ACC112 (cell line): ENCODE measurements around the gene BIRC6.

Experiments used
- H2AFZ ChIP-seq: fragments of 200-600 bp; sonication (generic); one replicate; pipeline ENCODE4 v1.6.0; 2017; ENCODE audit warnings: antibody characterized with exemption, low read length; ENCODE audit not compliant: unreplicated experiment
- H3K27ac ChIP-seq: fragments of 200-600 bp; sonication (generic); 2 replicates; pipeline ENCODE4 v1.5.1; 2014; ENCODE audit warnings: low read depth, mild to moderate bottlenecking, antibody characterized with exemption, low read length, moderate library complexity
- H3K27me3 ChIP-seq: fragments of 200-600 bp; sonication (generic); 2 replicates; pipeline ENCODE4 v1.6.1; 2014; ENCODE audit warnings: mild to moderate bottlenecking, antibody characterized with exemption, low read length, moderate library complexity, mixed read lengths; ENCODE audit not compliant: insufficient read depth
- H3K36me3 ChIP-seq: fragments of 200-600 bp; sonication (generic); 2 replicates; pipeline ENCODE4 v1.6.1; 2016; ENCODE audit warnings: mild to moderate bottlenecking, antibody characterized with exemption, low read length, moderate library complexity, mixed read lengths; ENCODE audit not compliant: insufficient read depth
- H3K4me1 ChIP-seq: fragments of 200-600 bp; sonication (generic); one replicate; pipeline ENCODE4 v1.6.1; 2016; ENCODE audit warnings: low read length, mixed read lengths; ENCODE audit not compliant: insufficient read depth, unreplicated experiment, control insufficient read depth
- H3K4me3 ChIP-seq: fragments of 200-600 bp; sonication (generic); 2 replicates; pipeline ENCODE4 v1.5.1; 2014; ENCODE audit warnings: mild to moderate bottlenecking, low read depth, low read length
- H3K79me2 ChIP-seq: fragments of 200-600 bp; sonication (generic); one replicate; pipeline ENCODE4 v1.6.0; 2016; ENCODE audit warnings: low read length; ENCODE audit not compliant: control insufficient read depth, unreplicated experiment, insufficient read depth

Gene BIRC6

DNA sequence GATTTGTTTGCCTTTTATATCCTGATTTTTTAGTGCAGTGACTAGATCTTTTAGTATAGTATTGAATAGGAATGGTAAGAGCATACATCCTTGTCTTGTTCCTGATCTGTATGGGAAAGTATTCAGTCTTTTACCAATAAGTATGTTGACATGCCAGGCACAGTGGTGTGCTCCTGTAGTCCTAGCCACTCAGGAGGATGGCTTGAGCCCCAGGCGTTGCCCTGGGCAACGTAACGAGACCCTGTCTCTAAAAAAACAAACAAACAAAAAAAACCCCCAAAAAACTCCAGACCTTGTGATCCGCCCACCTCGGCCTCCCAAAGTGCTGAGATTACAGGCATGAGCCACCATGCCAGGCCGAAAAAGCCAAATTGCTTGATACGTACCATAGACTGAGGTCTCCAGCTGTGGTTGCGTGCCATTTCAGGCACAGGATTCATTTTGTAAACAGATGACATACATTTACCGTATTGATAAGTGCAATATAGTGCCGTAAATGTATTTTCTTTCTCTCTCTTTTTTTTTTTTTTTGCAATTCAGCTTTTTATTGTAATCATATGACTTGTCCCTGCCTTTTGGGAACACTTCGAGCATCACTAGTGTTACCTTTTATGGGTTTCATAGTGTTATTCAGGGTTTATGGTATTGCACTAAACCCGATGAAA lies 18.5 kb downstream of the BIRC6 start:
- Histone ChIP-seq H3K27me3 (no peaks in the 10 kb centered on the region), H3K27ac (no peak overlapping the region), H3K4me3 (no peak overlapping the region), H2AFZ (no peak overlapping the region), H3K79me2 (peaks cover 79% of the 10 kb centered on the region), H3K36me3 (0 out of 2 replicates have a peak, but pooled peaks cover 4% of the 10 kb centered on the region), H3K4me1 (peaks cover 19% of the 10 kb centered on the region)

DNA sequence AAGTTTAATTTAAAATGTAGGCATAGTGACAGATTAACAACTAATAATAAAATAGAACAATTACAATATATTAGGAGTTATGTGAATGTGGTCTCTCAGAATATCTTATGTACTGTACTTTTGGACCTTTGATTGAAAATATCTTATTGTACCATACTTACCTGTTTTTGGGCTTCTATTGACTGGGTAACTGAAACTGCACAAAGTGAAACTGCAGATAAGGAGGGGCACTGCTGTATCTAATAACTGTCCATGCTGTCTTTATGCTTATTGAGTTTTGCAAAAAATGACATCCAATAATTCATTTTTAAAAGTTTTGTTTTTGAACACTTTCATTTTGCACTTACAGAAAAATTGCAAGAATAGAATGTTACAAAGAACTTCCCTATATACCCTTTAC lies 19.9 kb downstream of the BIRC6 start:
- Histone ChIP-seq H3K36me3 (peaks cover 4% of the 10 kb centered on the region; the same call in 1 of the 2 replicates), H3K4me3 (no peak overlapping the region), H2AFZ (no peak overlapping the region), H3K27ac (no peak overlapping the region), H3K79me2 (peaks cover 74% of the 10 kb centered on the region), H3K4me1 (peaks cover 19% of the 10 kb centered on the region), H3K27me3 (no peaks in the 10 kb centered on the region)

DNA sequence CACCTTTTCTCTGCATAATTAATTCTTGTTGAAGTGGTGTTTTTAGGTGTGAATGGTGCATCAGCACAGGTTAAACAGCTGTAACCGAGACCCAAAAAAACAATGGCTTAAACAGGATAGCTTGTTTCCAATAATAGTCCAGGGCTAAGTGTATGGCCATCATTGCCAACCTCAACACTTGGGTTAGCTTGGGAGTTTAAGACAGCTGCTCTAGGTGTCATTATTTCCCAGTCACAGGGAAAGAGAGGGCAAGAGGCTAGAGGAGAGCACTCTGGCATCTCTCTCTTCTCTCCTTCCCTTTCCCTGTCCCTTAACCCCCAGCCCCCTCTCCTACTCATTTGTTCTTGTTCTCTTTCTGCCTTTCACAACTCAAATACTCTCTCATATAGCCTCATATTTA lies 21.1 kb downstream of the BIRC6 start:
- no peak overlapping the region for H3K27ac ChIP-seq
- H2AFZ ChIP-seq: no peak overlapping the region
- H3K27me3 ChIP-seq: no peaks in the 10 kb centered on the region
- H3K79me2 ChIP-seq: peaks cover 70% of the 10 kb centered on the region
- H3K4me3 ChIP-seq: no peak overlapping the region
- peaks cover 3% of the 10 kb centered on the region for H3K36me3 ChIP-seq
- H3K4me1 ChIP-seq: peaks cover 19% of the 10 kb centered on the region

DNA sequence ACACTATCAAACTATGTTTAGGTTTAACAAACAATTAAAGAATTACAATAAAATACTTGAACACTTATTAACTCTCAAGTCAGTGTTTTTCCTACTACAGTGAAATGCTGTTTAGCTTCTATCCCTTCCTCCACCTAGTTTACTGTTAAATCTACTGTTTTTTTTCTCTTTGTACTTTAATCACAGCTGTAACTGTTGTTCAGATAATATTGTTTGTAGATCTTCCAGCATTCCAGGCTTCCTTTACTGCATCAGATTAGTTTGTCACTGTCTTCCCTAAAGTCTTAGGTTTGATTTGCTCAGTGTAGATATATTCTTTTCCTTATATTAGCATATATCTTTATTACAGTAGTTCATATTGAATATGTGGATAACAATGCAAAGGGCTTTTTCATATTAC lies 22.5 kb downstream of the BIRC6 start:
- peaks cover 57% of the 10 kb centered on the region for H3K79me2 ChIP-seq
- no peaks in the 10 kb centered on the region for H3K27me3 ChIP-seq
- H2AFZ ChIP-seq: no peak overlapping the region
- H3K4me3 ChIP-seq: no peak overlapping the region
- peaks cover 6% of the 10 kb centered on the region for H3K36me3 ChIP-seq
- H3K4me1 ChIP-seq: peaks cover 19% of the 10 kb centered on the region
- no peak overlapping the region for H3K27ac ChIP-seq

DNA sequence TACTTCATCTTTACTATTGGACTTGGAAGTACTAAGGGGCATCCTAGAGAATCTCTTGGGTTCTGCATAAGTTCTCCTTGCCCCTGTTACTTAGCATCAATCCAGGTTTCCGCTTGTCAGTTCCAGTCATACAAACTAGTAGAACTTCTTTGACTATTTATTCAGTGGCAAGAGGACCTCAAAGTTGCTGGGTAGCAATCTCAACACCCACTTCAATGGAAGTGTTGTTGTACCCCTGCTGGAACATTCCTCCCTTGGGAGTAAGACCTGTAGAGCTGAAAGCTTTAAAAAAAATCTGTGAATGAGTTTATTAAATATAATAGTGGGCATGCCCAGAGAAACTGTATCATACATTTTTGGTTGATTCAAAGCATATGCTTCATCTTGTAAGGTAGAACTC lies 27.0 kb downstream of the BIRC6 start:
- Histone ChIP-seq H3K27me3 (no peaks in the 10 kb centered on the region), H2AFZ (no peak overlapping the region), H3K4me3 (no peak overlapping the region), H3K27ac (no peak overlapping the region), H3K36me3 (peaks cover 13% of the 10 kb centered on the region), H3K79me2 (peaks cover 46% of the 10 kb centered on the region), H3K4me1 (no peaks in the 10 kb centered on the region)

DNA sequence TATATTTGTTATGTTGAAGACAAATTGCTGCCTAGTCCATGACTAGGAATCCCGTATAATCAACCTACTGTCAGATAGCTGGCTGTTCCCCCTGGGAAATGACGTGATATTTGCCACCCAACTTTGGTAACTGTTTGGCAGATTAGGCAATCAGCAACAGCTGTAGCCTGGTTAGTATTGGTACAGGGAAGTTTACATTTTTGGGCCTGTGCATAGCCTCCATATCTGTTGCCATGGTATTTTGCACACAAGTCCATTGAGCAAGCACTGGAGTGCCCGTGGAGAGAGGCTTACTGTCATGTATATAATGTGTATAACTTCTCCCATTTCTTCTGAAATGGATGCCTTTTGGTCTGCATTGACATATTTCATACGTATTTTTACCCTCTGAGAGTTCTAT lies 27.7 kb downstream of the BIRC6 start:
- Histone ChIP-seq H3K36me3 (peaks cover 13% of the 10 kb centered on the region), H3K4me3 (no peak overlapping the region), H3K4me1 (no peaks in the 10 kb centered on the region), H2AFZ (no peak overlapping the region), H3K79me2 (peaks cover 42% of the 10 kb centered on the region), H3K27ac (no peak overlapping the region), H3K27me3 (no peaks in the 10 kb centered on the region)

DNA sequence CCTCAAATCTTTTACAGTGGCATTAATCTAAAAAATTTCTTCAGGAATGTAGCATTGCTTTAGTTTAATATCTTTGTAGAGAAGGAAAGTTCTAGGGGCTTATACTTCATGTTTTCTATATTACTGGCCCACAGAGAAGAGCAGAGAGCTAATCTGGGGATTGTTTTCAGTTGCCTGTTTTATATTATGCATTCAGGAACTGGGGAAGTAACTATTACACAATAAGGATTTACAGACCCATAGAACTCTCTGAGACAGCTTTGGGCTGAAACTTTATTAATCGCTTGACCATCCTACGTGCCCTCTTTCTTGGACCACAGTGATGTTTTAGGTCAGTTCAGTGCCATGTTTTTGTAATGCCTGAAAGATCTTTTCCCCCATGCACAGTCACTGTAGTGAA lies 29.9 kb downstream of the BIRC6 start:
- no peaks in the 10 kb centered on the region for H3K27me3 ChIP-seq
- H2AFZ ChIP-seq: no peak overlapping the region
- H3K4me3 ChIP-seq: no peak overlapping the region
- H3K36me3 ChIP-seq: peaks cover 14% of the 10 kb centered on the region
- peaks cover 34% of the 10 kb centered on the region for H3K79me2 ChIP-seq
- H3K27ac ChIP-seq: no peak overlapping the region
- H3K4me1 ChIP-seq: no peaks in the 10 kb centered on the region

DNA sequence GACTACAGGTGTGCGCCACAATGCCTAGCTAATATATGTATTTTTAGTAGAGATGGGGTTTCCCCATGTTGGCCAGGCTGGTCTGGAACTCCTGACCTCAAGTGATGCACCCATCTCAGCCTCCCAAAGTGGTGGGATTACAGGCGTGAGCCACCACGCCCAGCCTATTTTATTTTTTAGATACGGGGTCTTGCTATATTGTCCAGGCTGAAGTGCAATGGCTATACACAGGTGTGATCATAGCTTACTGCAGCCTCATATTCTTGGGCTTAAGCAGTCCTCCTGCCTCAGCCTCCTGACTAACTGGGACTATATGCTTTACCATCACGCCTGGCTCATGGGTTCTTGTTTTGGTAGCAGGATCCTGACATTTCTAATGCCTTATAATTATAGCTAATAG lies 42.4 kb downstream of the BIRC6 start:
- Histone ChIP-seq H3K36me3 (peaks cover 25% of the 10 kb centered on the region), H3K79me2 (peaks cover 7% of the 10 kb centered on the region), H3K27ac (no peak overlapping the region), H3K4me1 (no peaks in the 10 kb centered on the region), H3K27me3 (no peaks in the 10 kb centered on the region), H3K4me3 (no peak overlapping the region), H2AFZ (no peak overlapping the region)

DNA sequence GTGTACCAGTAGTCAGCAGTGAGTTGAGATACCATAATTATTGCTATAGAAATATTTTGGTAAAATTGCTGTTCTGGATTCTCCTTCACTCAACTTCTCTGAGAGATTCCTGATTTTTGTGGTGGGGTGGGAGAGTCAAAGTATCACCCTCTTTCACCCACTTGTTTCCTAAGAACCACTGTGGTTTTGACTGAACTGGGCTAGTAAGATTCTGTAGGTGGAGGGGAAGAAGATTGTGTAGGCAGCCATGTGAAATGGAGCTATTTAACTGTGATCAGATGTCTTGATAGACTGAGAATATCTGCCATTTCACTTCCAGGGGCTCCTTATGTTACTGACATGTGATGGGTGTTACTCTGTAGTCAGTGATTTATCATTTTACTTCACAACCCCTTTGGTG lies 45.3 kb downstream of the BIRC6 start:
- H2AFZ ChIP-seq: no peak overlapping the region

DNA sequence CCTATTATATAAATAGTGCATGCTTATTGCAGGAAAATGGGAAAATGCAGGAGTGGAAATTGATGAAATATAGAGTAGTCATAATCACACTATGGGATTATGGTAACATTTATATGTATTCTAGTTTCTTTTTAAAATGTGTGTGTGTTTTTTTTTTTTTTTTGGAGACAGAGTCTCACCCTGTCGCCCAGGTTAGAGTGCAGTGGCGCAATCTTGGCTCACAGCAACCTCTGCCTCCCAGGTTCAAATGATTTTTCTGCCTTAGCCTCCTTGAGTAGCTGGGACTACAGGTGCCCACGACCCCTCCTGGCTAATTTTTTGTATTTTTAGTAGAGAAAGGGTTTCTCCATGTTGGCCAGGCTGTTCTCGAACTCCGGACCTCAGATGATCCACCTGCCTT lies 47.0 kb downstream of the BIRC6 start:
- no peaks in the 10 kb centered on the region for H3K27me3 ChIP-seq
- H3K4me1 ChIP-seq: no peaks in the 10 kb centered on the region
- H3K36me3 ChIP-seq: peaks cover 21% of the 10 kb centered on the region
- peaks cover 2% of the 10 kb centered on the region for H3K79me2 ChIP-seq
- H3K27ac ChIP-seq: no peak overlapping the region
- no peak overlapping the region for H2AFZ ChIP-seq
- H3K4me3 ChIP-seq: no peak overlapping the region

More for the DNA sequence above, 45.3 kb downstream of the BIRC6 start:
- H3K36me3 ChIP-seq: peaks cover 12% of the 10 kb centered on the region
- H3K27ac ChIP-seq: no peak overlapping the region
- no peak overlapping the region for H3K4me3 ChIP-seq
- H3K4me1 ChIP-seq: no peaks in the 10 kb centered on the region
- H3K27me3 ChIP-seq: no peaks in the 10 kb centered on the region
- H3K79me2 ChIP-seq: peaks cover 4% of the 10 kb centered on the region

DNA sequence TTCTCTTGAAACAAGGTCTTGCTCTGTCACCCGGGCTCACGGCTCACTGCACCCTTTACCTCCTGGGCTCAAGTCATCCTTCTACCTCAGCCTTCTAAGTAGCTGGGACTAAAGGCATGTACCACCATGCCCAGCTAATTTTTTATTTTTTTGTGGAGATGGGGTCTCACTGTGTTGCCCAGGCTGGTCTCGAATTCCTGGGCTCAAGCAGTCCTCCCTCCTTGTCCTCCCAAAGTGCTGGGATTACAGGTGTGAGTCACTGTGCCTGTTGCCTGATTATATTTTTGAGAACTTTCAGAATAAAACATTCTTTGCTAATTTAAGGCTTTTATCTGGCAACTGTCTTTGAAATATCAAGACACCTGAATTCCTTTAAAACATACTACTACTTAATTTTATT lies 47.9 kb downstream of the BIRC6 start:
- H3K27me3 ChIP-seq: no peaks in the 10 kb centered on the region
- H3K79me2 ChIP-seq: peaks cover 2% of the 10 kb centered on the region
- no peak overlapping the region for H3K27ac ChIP-seq
- H3K4me1 ChIP-seq: no peaks in the 10 kb centered on the region
- H2AFZ ChIP-seq: no peak overlapping the region
- H3K36me3 ChIP-seq: peaks cover 22% of the 10 kb centered on the region
- no peak overlapping the region for H3K4me3 ChIP-seq
